NCI-H82 (cell line): ENCODE results near the gene PPP6R3.

Experiments
- DNase-seq: peaks from one replicate; lab custom pipeline; 2025; lab: John Stamatoyannopoulos, UW

PPP6R3 gene

GRCh38 chr11:68651985-68652682, 191.6 kb downstream of the PPP6R3 start:
- DNase-seq: no peak

DNA sequence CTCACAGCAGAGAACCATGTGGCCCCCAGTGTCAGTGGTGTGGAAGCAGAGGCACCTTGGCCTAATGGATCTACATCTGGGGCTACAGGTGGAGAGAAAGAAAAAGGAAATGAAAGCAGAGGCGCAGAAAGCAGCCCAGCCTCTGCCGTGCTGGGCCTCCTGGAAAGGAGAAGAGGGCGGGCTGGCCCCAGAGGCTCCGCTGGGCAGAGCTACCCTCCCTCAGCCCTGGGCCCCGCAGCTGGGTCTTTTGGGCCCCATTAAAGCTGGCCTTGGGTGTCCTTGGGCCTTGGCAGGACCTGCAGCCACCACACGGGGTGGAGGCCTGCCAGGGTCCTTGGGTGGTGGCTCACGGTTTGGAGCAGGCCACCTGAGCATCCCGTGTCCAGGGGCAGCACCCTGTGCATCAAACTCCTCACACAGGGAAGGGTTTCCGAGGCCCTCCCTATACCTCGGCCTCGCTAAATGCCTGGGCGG, 192.2 kb downstream of the PPP6R3 start:
- no peak for DNase-seq

- DNase-seq: no peak
Measured at GRCh38 chr11:68653486-68654430, 193.2 kb downstream of the PPP6R3 start.

DNA sequence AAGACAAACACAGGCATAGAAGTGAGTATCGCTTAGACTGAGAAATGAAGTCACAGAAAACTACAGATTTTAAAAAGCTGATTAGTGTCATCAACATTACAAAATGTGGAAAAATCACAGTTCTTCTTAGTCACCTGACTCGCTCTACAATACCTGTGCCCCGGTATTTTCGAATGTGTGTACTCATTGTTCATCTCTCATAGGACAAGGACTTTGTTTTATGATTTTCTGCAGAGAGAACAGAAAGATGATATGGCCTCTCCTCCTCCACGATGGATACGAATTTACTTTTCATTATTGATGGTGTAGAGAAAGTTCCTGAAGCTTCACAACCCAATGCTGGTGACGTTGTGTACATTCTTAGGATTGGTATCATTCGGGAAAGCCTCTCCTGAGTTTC, 194.4 kb downstream of the PPP6R3 start:
- DNase-seq: no peak

GRCh38 chr11:68655406-68655805, 194.9 kb downstream of the PPP6R3 start:
- DNase-seq: no peak

GRCh38 chr11:68655806-68656205, 195.3 kb downstream of the PPP6R3 start:
- no peak for DNase-seq

DNA sequence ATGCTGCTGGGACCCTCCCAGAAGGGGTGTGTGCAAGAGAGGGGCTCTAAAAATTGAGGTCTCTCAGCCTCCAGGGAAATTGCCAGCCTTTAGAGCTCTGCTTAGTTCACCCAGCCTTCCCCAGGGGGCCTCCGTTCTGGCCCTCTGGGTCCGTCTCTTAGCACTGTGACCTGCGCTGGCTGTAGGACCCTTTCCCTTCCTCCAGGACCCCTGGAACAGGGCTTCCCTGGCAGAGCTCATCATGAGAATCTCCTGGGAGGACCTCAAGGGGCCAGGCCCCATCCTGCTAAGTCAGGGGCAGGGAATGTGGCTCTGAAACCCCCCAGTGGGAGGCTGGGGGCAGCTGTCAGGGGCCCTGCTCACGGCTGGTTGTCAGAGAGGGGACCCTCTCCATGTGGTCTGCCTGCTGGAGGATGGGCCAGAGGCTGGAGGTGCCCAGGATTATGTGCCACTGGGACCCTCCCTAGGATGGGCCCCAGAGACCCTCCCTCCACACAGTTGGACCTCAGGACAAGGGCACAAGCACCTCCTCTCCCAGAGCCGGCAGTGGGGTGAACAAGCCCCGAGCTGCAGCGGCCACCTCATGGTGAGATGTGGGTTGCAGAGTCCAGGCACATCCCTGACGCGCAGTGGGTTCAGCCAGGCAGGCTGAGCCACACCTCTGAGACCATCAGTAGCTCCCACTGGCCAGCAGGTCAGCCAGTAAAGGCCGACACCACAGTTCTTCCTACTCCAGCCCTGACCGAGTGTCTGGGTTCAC, 196.6 kb downstream of the PPP6R3 start:
- DNase-seq: no peak

DNA sequence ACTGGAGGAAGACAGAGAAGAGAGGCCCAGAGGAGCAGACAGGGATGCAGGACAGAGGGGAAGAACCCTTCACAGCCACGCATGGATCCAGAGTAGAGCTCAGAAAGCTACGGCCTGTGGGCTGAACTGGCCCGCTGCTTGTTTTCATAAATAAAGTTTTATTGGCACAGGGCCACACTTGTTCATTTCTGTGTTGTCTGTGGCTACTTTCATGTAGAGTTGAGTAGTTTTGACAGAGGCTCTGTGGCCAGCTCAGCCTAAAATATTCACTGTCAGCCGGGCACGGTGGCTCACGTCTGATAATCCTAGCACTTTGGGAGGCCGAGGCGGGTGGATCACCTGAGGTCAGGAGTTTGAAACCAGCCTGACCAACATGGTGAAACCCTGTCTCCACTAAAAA, 197.5 kb downstream of the PPP6R3 start:
- DNase-seq: no peak

GRCh38 chr11:68658661-68659060, 198.1 kb downstream of the PPP6R3 start:
- no peak for DNase-seq

DNA sequence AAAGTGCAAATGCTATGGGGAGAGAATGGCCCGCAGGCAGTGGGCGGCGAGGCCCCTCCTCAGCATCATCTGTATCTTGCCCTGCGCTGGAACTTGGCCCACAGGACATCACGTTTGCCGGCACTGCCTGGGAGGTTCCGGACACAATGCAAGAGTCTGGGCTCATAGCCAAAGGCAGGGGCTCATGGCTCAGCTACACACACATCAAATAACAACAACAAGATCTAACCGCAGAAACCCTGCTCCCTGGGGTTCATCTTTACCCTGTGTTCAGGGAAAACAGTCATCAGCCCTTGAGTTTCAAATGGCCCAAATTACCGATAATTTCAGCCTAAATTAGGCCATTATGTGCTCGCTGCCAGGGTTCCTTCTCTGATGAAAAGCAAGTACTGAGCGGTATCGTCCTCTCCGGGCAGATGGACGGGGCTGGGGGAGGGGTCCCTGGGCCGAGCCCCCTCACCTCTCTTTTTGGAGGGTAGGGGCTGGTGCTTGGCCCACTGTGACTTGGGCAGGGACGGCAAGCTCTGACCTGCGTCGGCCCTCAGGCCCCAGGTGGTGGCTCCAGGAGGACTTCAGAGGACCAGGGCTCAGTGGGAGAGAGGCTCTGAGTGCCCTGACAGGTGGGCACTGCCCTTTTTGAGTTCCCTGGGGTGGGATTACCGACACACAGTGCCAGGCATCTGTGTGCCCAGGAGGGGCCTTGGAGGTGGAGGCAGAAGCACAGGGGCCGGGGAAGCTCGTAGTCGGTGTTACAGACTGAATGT, 198.8 kb downstream of the PPP6R3 start:
- DNase-seq: no peak

GRCh38 chr11:68660066-68660810, 199.7 kb downstream of the PPP6R3 start:
- DNase-seq: no peak

DNA sequence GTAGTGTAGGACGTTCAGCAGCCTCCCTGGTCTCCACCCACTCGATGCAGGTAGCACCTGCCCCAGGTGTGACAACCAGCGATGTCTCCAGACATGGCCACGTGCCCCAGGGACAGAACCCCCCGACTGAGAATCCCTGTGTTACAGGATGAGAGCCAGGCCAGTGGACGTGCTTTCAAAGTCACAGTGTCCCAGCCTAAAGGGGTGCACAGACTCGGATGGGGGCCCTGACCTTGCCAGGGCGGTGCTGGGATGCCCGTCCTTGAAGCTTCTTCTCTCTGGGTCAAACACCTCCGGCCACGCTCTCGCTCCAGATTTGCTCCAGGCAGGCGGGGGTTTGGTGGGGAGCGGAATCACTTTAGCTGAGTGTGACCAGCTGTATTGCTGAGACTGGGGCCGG, 200.5 kb downstream of the PPP6R3 start:
- DNase-seq: no peak

DNA sequence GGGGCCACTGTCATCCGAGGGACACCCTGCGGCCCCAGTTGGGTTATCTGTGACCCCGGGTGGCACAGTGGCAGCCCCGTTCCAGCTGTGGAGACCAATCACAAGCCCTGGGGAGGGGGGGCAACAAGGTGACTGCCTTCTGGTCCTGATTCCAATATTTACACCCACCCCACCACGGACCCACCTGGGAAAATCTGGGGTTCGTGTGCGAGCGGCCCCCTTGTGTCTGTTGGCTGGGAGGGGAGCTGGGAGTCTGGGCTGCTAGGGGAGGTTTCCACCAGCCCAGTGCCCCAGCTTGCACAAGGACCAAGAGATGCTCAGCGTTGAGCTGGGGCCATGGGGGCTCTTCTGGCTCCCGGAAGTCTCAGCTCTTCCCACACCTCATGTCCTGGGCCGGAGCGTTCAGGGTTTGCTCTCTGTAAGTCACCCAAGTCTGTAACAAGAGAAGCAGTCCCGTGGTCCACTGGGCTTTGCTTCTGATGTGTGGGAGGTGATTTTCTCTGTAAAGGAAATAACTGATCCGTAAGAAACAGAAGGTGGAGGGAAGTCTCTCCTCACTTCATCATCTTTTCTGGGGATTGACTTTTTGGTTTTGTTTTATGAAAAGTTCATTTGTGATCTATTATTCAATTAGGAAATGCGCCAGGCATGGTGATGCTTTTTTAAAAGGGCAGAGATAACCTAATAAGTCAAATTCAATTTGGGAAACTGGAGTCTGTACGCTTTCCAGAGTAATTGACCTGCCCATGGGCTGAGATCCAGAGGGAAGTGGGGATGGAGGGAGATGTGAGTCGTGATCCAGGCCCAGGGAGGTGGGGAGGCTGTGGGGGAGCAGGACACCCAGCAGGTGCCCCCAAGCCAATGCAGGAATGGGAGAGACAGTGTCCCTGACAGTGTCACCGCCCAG, 201.4 kb downstream of the PPP6R3 start:
- no peak for DNase-seq

GRCh38 chr11:68663482-68664010, 203.0 kb downstream of the PPP6R3 start:
- no peak for DNase-seq

DNA sequence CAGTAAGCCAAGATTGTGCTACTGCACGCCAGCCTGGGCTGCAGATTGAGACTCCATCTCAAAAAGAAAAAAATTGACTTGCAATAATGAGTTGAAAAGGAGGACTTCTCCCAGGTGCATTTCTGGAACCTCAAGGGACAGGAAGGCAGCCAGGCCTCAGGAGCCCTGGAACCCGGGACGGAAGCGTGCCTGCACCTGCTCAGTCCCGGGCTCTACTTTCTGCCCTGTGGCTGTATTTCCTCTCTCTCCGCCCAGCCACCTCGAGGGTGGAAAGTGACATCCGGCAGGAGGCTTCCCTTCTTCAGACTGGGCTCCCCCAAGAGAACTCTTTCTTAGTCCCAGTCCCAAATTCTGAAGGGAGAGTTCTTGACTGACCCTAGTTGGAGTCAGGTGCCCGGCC, 203.6 kb downstream of the PPP6R3 start:
- no peak for DNase-seq

DNA sequence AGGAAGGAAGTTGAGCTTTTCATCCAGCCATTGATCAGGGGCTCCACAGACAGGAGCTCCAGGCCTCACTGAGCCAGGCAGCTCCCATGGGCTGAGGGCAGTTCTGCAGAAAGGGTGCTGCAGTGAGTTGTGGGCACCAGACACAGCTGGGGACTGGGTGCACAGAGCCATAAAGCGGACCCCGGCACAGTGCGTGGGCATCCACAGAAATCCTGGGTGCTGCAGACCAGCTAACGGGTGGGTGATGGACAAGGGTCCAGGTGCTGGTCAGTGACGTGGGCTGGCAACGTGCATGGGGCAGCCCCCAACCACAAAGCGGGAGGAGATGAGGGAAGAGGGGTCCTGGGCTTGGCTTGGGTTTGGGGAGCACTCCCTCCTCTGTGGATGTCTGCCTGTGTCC, 204.4 kb downstream of the PPP6R3 start:
- DNase-seq: no peak
